Psoas muscle (tissue), 8 donors: ENCODE results near the gene NFKB1. TPM values are rescaled to one million over a fixed set of nuclear protein-coding genes. Genes with fewer than 3 reads are reported as not detected.

ENCODE experiments used
- ATAC-seq, 4 donors: fragments of 200-7000 bp; cut with Tn5 transposase; one replicate each; pipeline ENCODE4 v1.9.1; 2020; ENCODE audit warnings: moderate library complexity in 3 of 4, mild to moderate bottlenecking in 2 of 4
- DNase-seq, 2 donors: peaks; one replicate each; pipeline ENCODE4 v3.0.0-alpha.2; 2020
- H3K27ac ChIP-seq: fragments of 200-600 bp; one replicate; pipeline ENCODE4 v1.8.0; 2022
- H3K27me3 ChIP-seq, 3 donors: fragments of 200-600 bp in 1 of 3; one replicate each; pipeline versions ENCODE4 v1.6.1 to v1.8.0; 2013 to 2022; ENCODE audit warnings: low read length in 2 of 3, mild to moderate bottlenecking in 2 of 3, moderate library complexity in 1 of 3; ENCODE audit not compliant: insufficient read depth in 3 of 3
- H3K36me3 ChIP-seq, 2 donors: fragments of 200-600 bp in 1 of 2; one replicate each; pipeline versions ENCODE4 v1.6.1 to v1.8.0; 2013 to 2022; ENCODE audit warnings: low read depth in 1 of 2, mild to moderate bottlenecking in 1 of 2, moderate library complexity in 1 of 2; ENCODE audit not compliant: insufficient read depth in 1 of 2
- H3K4me1 ChIP-seq: fragments of 200-600 bp; one replicate; pipeline ENCODE4 v1.8.0; 2022
- H3K4me3 ChIP-seq: fragments of 200-600 bp; one replicate; pipeline ENCODE4 v1.8.0; 2022; ENCODE audit warnings: mild to moderate bottlenecking
- H3K9me3 ChIP-seq: fragments of 200-600 bp; one replicate; pipeline ENCODE4 v1.8.0; 2022
- WGBS, 3 donors: extraction: QIAGEN DNeasy Blood & Tissue Kit; methylation state at CpG; one replicate each; pipeline versions ENCODE4 v1.1.6 to v1.1.7; 2013; 5-methylcytosine and 5-hydroxymethylcytosine counted together
- intact Hi-C, 2 donors: fragments of 100-400 bp; cut with DNase I; formaldehyde crosslinking; loops; one replicate each; pipeline versions ENCODE4 v1.11.0 to v1.14.2; 2022
- polyA plus RNA-seq, 3 donors: library from polyadenylated mRNA; stranded (reverse); fragments of 200-250 nt; gene quantifications; one replicate each; pipeline ENCODE4 v1.2.3, GENCODE V29; 2013
- total RNA-seq, 4 donors: library from RNA; stranded (reverse); fragmentation: NEBNext Ultra II Directional in 2 of 4; extraction: Animal tissue kit (Norgen Biotek cat#: 25700) in 2 of 4; gene quantifications; one replicate each; pipeline versions ENCODE4 v1.2.1 to v1.2.4, GENCODE V29; 2021 to 2023
- TF ChIP-seq, protein P1 (sequence below): fragments of 200-600 bp; IDR thresholded peaks from one replicate; pipeline ENCODE4 v1.8.0; 2022; ENCODE audit warnings: antibody characterized with exemption
- donor health status: healthy with polysubstance abuse.
- donor health status: DM: no; HTN: no; CAD: no; lungs with moderate emphysema.
- donor health status: Bipolar disorder and iron deficiency.
- donor health status: healthy.
- donor health status: DM: yes; HTN: yes; CAD: no.
- donor health status: DM: no; HTN: no; CAD: no.
- donor health status: DM: no; HTN: no; CAD: no.
- donor health status: DM: yes; HTN: yes; CAD: no.

NFKB1 gene
- total and polyA plus RNA-seq, 7 donors: 11.7 to 47.5 (median 20.1) TPM

DNA sequence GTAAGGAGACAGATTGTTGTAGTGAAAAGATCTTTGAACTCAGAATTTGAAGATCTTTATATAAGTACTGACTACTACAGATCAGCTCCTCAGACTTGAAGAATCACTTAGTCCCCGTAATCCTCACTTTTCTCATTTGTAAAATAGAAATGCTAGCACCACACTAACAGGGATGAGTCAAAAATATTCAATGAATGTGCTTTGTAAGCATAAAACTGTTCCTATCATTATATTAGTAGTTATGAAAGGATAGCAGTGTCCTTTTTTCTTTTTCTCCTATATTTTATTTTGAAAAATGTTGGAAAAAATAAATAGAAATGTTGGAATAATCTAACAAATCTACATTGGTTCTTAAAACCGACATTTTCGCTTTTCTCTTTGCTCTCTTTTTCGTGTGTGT lies 25.4 kb downstream of the NFKB1 start:
- intact Hi-C loops: no loop called here
- Histone ChIP-seq H3K27me3 (no peaks in the 10 kb centered on the region), H3K4me1 (peaks cover 19% of the 10 kb centered on the region), H3K4me3 (no peak overlapping the region), H3K36me3 (peaks cover 2 to 18% of the 10 kb centered on the region in 2 donors), H3K9me3 (no peaks in the 10 kb centered on the region), H3K27ac (no peak overlapping the region)
- 90 to 96% (median 90%) methylated on average over 4 of the region's 4 CpGs for WGBS, 3 donors
- ATAC-seq (no peak), DNase-seq (no peak)
- TF ChIP-seq, protein P1, sequence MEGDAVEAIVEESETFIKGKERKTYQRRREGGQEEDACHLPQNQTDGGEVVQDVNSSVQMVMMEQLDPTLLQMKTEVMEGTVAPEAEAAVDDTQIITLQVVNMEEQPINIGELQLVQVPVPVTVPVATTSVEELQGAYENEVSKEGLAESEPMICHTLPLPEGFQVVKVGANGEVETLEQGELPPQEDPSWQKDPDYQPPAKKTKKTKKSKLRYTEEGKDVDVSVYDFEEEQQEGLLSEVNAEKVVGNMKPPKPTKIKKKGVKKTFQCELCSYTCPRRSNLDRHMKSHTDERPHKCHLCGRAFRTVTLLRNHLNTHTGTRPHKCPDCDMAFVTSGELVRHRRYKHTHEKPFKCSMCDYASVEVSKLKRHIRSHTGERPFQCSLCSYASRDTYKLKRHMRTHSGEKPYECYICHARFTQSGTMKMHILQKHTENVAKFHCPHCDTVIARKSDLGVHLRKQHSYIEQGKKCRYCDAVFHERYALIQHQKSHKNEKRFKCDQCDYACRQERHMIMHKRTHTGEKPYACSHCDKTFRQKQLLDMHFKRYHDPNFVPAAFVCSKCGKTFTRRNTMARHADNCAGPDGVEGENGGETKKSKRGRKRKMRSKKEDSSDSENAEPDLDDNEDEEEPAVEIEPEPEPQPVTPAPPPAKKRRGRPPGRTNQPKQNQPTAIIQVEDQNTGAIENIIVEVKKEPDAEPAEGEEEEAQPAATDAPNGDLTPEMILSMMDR: no peak

DNA sequence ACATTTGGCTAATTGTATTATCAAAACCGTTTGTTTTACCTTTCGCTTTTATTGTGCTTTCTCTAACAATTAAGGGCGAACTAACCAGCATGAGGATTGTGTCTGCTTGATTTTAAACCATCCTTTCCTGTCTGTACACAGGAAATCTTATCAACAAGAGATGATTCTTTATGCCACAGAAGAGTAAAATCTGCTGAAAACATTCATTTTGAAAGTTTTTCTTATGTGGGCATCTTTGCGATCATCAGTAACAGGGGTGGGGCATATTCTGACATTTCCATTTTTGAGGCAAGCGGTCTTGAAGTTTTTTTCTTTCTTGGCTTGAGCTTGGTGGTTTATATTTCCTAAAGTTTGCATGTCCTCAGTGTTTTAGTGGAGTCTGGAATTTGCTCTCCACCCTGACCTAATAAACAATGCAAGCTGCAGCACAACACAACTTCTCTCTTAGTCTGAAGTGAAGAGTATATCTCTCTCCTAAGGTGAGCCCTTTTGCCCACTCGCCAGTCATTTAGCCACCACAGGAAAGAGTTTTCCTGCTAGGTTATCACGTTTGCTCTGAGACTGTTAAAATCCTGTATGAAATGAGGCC lies 26.6 kb downstream of the NFKB1 start:
- Histone ChIP-seq H3K9me3 (no peaks in the 10 kb centered on the region), H3K4me1 (peaks cover 14% of the 10 kb centered on the region), H3K27ac (no peak overlapping the region), H3K4me3 (no peak overlapping the region), H3K36me3 (peaks cover 2 to 18% of the 10 kb centered on the region in 2 donors), H3K27me3 (no peaks in the 10 kb centered on the region)
- TF ChIP-seq, protein P1: no peak
- 74 to 76% (median 74%) methylated on average over 7 of the region's 7 CpGs for WGBS, 3 donors
- no peak for DNase-seq
- ATAC-seq: no peak
- intact Hi-C loops: loop anchor here in 1 of 2 donors (2.0 kb wide), 1 partner anchor 39 kb away; no protein-coding TSS in a partner anchor

DNA sequence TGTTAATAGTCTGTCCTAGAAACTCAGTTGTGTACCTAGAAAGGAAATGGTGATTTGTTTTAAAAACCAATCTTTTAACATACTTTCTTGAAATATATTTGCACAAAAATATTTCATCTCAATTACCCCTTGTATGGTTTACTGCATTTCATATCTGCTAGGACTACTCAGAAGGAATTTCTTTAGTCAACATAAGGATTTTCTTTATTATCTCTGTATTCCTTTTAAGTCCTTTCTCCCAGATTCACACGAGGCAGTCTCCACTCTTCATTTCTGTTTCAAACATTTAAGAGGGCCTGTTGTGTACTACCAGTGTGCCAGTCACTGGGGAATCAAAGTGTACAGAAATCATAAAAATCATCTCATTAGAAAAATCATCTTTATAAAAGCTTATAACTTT lies 28.8 kb downstream of the NFKB1 start:
- Histone ChIP-seq H3K36me3 (peaks cover 2 to 29% of the 10 kb centered on the region in 2 donors), H3K27ac (no peak overlapping the region), H3K4me3 (no peak overlapping the region), H3K27me3 (no peaks in the 10 kb centered on the region), H3K9me3 (no peaks in the 10 kb centered on the region), H3K4me1 (peaks cover 11% of the 10 kb centered on the region)
- TF ChIP-seq, protein P1: no peak
- intact Hi-C loops: loop anchor here in 1 of 2 donors (2.0 kb wide), 1 partner anchor 37 kb away; no protein-coding TSS in a partner anchor
- ATAC-seq (no peak), DNase-seq (no peak)
- WGBS, 3 donors: 23 to 36% (median 35%) methylated on average over 1 of the region's 1 CpG

DNA sequence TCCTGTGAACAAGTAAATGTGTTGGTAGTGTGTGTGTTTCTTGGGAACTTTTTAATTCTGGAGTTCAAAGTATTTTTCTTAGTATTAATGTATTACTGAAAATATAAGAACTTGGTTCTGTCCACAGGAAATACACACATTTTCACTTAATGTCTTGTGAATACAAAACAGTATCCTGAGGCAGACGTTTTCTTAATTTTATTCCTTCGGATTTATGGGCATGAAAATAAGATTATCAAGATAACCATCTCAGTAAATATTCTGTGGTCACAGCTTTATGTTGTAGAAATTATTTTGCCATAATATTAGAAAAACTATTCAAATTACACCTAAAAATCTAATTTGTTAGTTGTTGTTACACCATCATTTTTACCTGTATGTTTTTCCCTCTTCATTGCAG lies 29.8 kb downstream of the NFKB1 start:
- Histone ChIP-seq H3K36me3 (peaks cover 2 to 24% of the 10 kb centered on the region in 2 donors), H3K27ac (no peak overlapping the region), H3K4me1 (peaks cover 11% of the 10 kb centered on the region), H3K27me3 (no peaks in the 10 kb centered on the region), H3K4me3 (no peak overlapping the region), H3K9me3 (no peaks in the 10 kb centered on the region)
- 58 to 78% (median 59%) methylated on average over 2 of the region's 2 CpGs for WGBS, 3 donors
- intact Hi-C loops: no loop called here
- ATAC-seq: no peak
- DNase-seq: no peak
- TF ChIP-seq, protein P1: no peak

DNA sequence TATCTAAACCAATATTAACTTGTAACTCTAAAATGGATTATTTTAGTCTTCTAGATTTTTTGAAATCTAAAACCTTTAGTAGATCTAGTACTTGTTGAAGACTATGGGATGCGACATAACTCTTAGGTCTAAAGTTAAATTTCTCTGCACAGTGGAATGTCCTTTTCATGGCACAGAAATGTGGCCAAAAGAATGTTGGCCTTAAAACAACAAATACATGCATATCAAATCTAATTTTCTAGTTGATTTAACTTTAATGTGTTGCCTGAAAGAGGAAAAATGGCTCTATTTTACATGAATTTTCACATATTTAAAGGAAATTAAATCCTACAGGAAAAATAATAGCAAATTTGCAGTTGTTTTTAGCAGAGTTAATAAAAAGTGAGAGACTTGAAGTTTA lies 30.3 kb downstream of the NFKB1 start:
- Histone ChIP-seq H3K27ac (no peak overlapping the region), H3K4me3 (no peak overlapping the region), H3K9me3 (no peaks in the 10 kb centered on the region), H3K36me3 (peaks cover 2 to 24% of the 10 kb centered on the region in 2 donors), H3K4me1 (peaks cover 14% of the 10 kb centered on the region), H3K27me3 (no peaks in the 10 kb centered on the region)
- intact Hi-C loops: no loop called here
- ATAC-seq (no peak), DNase-seq (no peak)
- WGBS, 3 donors: 82 to 88% (median 86%) methylated on average over 1 of the region's 1 CpG
- TF ChIP-seq, protein P1: no peak
